Measurements from ENCODE around the gene KDM1B. TPM values are rescaled to one million over a fixed set of nuclear protein-coding genes. Genes with fewer than 3 reads are reported as not detected.
A peak's percentile ranks its signal among the peaks of the same experiment; 100 is the strongest.
"Not testable (repeated sequence)": the region's sequence is repeated elsewhere in the genome, so short reads cannot be mapped to it uniquely, and the experiment has no call there.

KDM1B gene
- total and polyA plus RNA-seq, 2 experiments from 2014 or later, result 1.6 to 15.4 TPM

- no peak overlapping the region for H3K4me3 ChIP-seq
- no peaks in the 10 kb centered on the region for H3K9me3 ChIP-seq (ENCODE audit: low read depth)
- no peak for TF ChIP-seq CTCF (IDR thresholded peaks at IDR 0.05; ENCODE audit: low read depth, low read length)
- no peaks in the 10 kb centered on the region for H3K27me3 ChIP-seq
- DNase-seq (ENCODE audit: low read depth in 1 of 2, low spot score in 1 of 2), result no peak
- no peak overlapping the region for H3K27ac ChIP-seq
- peaks cover 5% of the 10 kb centered on the region for H3K36me3 ChIP-seq
- no peaks in the 10 kb centered on the region for H3K4me1 ChIP-seq (ENCODE audit: low read depth)
Observed at GRCh38 chr6:18141805-18142590, 13.2 kb upstream of the KDM1B start.

GRCh38 chr6:18142591-18142861, 12.7 kb upstream of the KDM1B start:
- H3K36me3 ChIP-seq, result peaks cover 8% of the 10 kb centered on the region
- H3K27me3 ChIP-seq, result no peaks in the 10 kb centered on the region
- H3K9me3 ChIP-seq (ENCODE audit: low read depth), result no peaks in the 10 kb centered on the region
- TF ChIP-seq CTCF (IDR thresholded peaks at IDR 0.05; ENCODE audit: low read depth, low read length), result no peak
- H3K4me1 ChIP-seq (ENCODE audit: low read depth), result no peaks in the 10 kb centered on the region
- H3K4me3 ChIP-seq, result no peak overlapping the region
- no peak overlapping the region for H3K27ac ChIP-seq
- DNase-seq (ENCODE audit: low read depth in 1 of 2, low spot score in 1 of 2), result no peak

GRCh38 chr6:18147160-18147559, 8.1 kb upstream of the KDM1B start:
- Histone ChIP-seq H3K4me1 (ENCODE audit: low read depth) (no peaks in the 10 kb centered on the region), H3K4me3 (no peak overlapping the region), H3K9me3 (ENCODE audit: low read depth) (no peaks in the 10 kb centered on the region), H3K27ac (no peak overlapping the region), H3K27me3 (no peaks in the 10 kb centered on the region), H3K36me3 (peaks cover 8% of the 10 kb centered on the region)
- TF ChIP-seq CTCF (IDR thresholded peaks at IDR 0.05; ENCODE audit: low read depth, low read length), result no peak
- peak in 1 of 2 donors; percentile 30 for DNase-seq (ENCODE audit: low read depth in 1 of 2, low spot score in 1 of 2)

- Histone ChIP-seq H3K27me3 (no peaks in the 10 kb centered on the region), H3K4me1 (ENCODE audit: low read depth) (no peaks in the 10 kb centered on the region), H3K9me3 (ENCODE audit: low read depth) (no peaks in the 10 kb centered on the region), H3K4me3 (no peak overlapping the region), H3K36me3 (peaks cover 8% of the 10 kb centered on the region), H3K27ac (no peak overlapping the region)
- no peak for TF ChIP-seq CTCF (IDR thresholded peaks at IDR 0.05; ENCODE audit: low read depth, low read length)
- no peak for DNase-seq (ENCODE audit: low read depth in 1 of 2, low spot score in 1 of 2)
Observed at GRCh38 chr6:18147616-18148015, 7.6 kb upstream of the KDM1B start.

- peaks cover 8% of the 10 kb centered on the region for H3K4me1 ChIP-seq (ENCODE audit: low read depth)
- peaks cover 8% of the 10 kb centered on the region for H3K36me3 ChIP-seq
- no peaks in the 10 kb centered on the region for H3K27me3 ChIP-seq
- no peak overlapping the region for H3K27ac ChIP-seq
- H3K9me3 ChIP-seq (ENCODE audit: low read depth), result no peaks in the 10 kb centered on the region
- peak in 1 of 2 donors; percentile 57 for DNase-seq (ENCODE audit: low read depth in 1 of 2, low spot score in 1 of 2)
- TF ChIP-seq CTCF (IDR thresholded peaks at IDR 0.05; ENCODE audit: low read depth, low read length), result no peak
- no peak overlapping the region for H3K4me3 ChIP-seq
Observed at GRCh38 chr6:18148304-18149025, 6.8 kb upstream of the KDM1B start.

GRCh38 chr6:18151391-18151790, 3.8 kb upstream of the KDM1B start:
- not testable (repeated sequence) for H3K27ac ChIP-seq; DNase-seq (ENCODE audit: low read depth in 1 of 2, low spot score in 1 of 2); H3K4me3 ChIP-seq; H3K27me3 ChIP-seq; H3K36me3 ChIP-seq; H3K9me3 ChIP-seq (ENCODE audit: low read depth)
- H3K4me1 ChIP-seq (ENCODE audit: low read depth), result peaks cover 13% of the 10 kb centered on the region
